ENCODE data around the gene TMEFF2.
A peak's percentile ranks its signal among the peaks of the same experiment; 100 is the strongest.

Gene TMEFF2

GRCh38 chr2:192016265-192016664 lies 178.5 kb downstream of the TMEFF2 start:
- peak; percentile 20 for DNase-seq (ENCODE audit: low spot score)

GRCh38 chr2:192013211-192013610 lies 181.5 kb downstream of the TMEFF2 start:
- no peak for DNase-seq (ENCODE audit: low spot score)

- no peak for DNase-seq (ENCODE audit: low spot score)
Observed at GRCh38 chr2:192011196-192011595, 183.5 kb downstream of the TMEFF2 start.

DNA sequence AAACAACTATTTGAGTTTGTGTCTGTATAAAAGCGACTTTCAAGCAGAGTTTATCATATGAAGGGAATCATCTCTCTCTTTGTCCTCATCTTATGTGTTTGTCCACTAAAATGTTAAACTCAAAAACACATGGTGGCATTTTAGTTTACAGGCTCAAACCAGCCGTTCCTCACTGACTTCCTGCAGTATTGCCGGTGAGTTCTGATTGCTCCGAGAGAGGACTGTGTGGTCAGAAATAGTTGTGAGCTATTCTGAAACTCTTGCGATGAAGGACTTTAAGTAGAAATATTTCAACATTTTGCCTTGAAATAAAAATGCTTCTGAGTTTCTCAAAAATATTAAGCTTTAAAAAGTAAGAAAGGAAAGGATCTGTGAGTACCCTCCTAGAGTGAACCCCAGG lies 184.7 kb downstream of the TMEFF2 start:
- no peak for DNase-seq (ENCODE audit: low spot score)

DNA sequence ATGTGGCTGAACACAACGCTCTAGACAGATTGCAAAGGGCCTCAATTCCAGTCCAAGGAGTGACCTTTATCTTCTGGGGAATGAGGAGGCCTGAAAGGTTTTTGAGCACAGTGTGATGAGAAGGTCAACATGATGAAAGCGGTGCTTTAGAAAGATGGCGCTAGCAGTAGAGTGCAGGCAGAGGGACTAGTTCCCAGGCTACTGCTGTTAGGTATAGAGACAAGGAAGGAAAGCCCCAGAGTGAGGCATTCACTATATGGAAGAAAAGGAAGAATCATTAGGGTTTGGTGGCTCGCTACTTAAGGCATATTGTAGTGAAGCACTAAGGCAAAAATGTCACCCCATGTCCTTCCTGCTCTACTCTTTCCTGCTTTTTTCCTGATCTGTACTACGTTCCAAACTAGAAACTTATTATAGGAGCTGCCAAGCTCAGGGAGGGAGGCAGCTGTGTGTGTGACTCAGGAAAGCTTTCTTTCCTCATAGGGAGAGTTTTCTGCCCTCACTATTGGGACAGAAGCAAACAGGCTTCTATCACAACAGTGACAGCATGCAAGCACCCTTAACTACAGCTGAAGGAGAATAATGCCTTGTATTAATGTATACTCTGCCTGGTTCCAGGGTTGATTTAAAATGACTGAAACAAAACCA lies 187.0 kb downstream of the TMEFF2 start:
- DNase-seq (ENCODE audit: low spot score), result peak; percentile 60

DNA sequence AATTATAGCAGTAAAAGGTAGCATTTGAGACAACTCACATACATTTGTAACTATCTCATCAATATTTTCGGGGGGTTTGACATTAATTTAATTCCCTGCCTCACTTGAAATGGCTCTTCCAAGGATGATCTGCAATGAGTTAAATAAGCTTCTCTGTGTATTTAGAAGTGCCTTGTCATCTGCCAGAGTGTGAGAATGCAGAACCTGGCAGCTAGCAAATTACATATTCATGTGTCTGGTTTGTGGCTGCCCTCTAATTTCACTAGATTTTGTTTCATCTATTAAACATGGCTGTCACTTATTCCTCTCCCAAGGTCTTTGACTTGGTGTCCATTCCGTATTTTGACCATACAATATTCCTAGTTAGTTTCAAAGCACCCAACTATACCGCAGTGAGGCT lies 189.5 kb downstream of the TMEFF2 start:
- DNase-seq (ENCODE audit: low spot score), result no peak

- DNase-seq (ENCODE audit: low spot score), result peak; percentile 16
Observed at GRCh38 chr2:192004188-192004963, 190.4 kb downstream of the TMEFF2 start.

DNA sequence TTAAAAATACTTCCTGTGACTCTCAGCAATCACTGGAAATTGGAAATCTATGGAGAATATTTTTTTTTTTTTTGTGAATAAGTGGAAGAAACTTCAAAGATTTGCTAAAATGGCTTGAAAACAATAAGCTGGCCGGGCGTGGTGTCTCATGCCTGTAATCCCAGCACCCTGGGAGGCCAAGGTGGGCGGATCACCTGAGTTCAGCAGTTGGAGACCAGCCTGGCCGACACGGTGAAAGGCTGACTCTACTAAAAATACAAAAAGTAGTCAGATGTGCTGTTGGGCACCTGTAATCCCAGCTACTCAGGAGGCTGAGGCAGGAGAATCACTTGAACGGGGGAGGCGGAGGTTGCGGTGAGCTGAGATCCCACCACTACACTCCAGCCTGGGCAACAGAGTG lies 192.3 kb downstream of the TMEFF2 start:
- DNase-seq (ENCODE audit: low spot score), result no peak

DNA sequence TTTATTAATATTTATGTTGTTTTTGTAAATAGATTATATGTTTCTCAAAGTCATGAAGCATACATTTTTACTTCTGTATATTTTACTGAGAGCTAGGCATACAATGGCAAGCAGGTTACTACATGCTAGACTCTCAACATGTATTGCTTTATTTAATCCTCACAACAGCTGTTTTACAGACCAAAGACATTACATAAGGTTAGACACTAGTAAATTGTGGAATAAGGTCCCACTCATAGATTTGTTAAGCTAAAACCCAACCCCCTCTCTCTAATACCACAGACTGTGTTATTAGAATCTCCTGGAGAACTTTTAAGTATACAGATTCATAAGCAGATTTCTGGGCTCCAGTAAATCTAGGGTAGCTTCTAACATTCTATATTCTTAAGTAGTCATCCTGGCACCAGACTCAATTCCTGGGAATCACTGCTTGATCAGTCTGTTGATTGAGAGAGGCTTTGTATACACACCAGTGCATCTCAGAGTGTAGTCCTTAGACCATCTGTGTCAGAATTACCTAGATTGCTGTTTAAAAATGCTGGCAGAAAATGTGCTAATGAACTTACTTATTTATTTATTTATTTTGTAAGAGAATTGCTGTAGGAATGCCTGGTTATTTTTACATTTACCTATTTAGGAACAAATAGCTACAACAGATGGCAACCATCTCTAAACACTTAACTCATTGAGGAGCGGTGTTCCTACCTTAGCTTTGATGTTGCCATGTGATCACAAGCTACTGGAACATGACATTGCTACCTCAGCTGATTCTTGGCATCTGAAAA lies 194.3 kb downstream of the TMEFF2 start:
- no peak for DNase-seq (ENCODE audit: low spot score)

DNA sequence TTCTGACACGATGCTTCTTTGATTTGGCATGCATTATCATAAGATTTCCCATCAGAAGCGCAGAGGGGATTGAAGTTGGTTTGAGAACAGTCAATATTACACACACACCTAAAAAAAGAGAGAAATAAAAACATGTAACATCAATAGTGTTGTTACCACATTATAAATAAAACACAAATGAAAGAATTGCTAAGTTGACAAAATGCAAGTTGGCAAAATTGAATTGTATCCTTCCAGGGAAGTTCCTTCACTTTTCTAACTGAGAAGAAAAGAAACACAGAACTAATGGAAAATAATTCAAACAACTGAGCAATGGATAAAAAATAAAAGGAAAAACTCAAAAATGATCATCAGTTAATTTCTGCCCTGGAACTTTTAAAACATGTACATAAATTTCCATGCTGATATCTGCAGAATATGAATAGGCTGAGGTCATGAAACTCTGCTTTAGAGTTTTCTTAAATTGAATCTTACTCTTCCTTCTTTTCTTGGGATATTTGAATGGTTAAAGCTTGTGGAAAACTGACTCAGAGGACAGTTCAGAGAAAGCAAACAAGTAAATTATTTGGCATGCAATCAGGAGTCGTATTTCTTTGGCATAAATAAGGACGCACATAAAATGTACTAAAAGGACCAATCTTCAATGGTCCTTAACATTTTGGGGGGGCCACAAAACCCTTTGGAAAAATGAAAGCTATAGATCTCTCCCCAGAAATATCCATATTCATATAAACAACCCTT lies 195.5 kb downstream of the TMEFF2 start:
- DNase-seq (ENCODE audit: low spot score), result no peak

- DNase-seq (ENCODE audit: low spot score), result no peak
Observed at GRCh38 chr2:191995285-191995684, 199.4 kb downstream of the TMEFF2 start.

- DNase-seq (ENCODE audit: low spot score), result no peak
Observed at GRCh38 chr2:191994749-191995148, 200.0 kb downstream of the TMEFF2 start.

DNA sequence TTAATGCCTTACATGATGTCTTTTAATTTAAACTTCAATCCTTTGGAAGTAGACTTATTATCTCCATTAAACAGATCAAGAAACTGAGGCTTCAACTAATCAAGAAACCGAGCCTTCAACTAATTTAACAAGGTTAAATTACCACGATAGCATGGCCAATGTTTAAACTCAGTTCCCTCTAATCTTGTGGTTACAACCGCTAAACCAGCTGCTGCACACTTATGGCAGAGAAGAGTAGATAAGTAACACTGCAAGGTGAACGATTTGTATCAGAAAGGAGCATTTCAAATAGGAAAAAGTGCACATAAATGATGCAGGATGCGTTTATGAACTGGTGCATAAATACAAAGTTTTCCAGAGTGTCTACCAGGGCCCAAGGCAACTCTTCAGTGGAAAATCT lies 203.3 kb downstream of the TMEFF2 start:
- DNase-seq (ENCODE audit: low spot score), result no peak

- no peak for DNase-seq (ENCODE audit: low spot score)
Observed at GRCh38 chr2:191985740-191986139, 209.0 kb downstream of the TMEFF2 start.

- DNase-seq (ENCODE audit: low spot score), result no peak
Observed at GRCh38 chr2:191983591-191983990, 211.1 kb downstream of the TMEFF2 start.

DNA sequence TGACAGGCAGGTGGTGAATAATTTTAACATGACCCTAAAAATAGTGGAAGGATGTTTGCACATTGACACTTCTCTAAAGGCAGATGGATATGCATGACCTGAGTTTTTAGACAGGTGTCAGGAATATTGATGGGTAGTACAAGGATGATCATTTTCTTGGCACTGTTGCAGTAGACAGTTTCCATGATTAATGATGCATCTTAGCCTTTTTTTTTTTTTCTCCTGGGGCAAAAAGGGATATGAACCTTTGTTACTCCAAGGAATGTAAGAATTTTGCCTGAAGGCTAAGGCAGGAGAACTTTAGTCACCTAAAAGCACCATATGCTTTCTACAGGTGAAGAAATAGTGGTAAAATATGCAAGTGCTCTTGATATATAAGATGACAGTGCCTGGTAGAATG lies 211.5 kb downstream of the TMEFF2 start:
- DNase-seq (ENCODE audit: low spot score), result no peak

DNA sequence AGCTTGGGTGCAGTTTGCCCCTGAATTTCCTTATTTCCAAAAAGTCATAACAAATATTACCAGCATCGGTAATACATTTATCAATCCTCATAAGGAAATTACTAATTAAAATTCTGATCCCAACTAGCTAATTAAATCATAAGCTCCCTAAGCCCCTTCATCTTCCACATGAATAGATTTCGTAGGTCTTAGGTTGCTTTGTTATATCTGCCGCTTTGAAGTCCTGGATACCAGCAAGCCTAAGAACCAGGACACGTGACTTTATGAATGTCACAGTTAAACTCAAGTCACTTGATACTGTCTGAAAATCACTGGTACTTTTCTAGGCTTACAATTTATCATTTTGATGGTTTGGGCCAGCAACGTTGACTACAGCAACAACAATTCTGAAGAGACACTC lies 213.0 kb downstream of the TMEFF2 start:
- DNase-seq (ENCODE audit: low spot score), result no peak

DNA sequence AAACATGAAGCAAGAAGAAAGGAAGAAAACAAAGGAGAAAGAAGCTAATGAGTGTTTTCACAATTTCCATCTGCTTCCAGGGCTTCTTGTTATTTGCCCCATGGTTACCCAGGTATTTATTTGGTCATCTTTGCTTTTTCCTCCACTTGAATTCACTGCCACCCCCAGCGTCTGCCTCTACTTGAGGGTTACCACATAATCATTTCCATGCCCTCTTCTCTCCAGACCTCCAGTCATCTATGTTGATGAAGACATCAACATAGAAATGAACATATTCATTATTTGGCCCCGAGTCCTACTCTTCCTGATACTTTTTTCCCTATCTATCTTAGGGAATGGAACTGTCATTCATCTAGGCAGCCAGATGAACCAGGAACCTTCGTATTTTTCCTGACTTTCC lies 214.2 kb downstream of the TMEFF2 start:
- no peak for DNase-seq (ENCODE audit: low spot score)

- no peak for DNase-seq (ENCODE audit: low spot score)
Observed at GRCh38 chr2:191979221-191979730, 215.5 kb downstream of the TMEFF2 start.

GRCh38 chr2:191977754-191978153 lies 217.0 kb downstream of the TMEFF2 start:
- no peak for DNase-seq (ENCODE audit: low spot score)

DNA sequence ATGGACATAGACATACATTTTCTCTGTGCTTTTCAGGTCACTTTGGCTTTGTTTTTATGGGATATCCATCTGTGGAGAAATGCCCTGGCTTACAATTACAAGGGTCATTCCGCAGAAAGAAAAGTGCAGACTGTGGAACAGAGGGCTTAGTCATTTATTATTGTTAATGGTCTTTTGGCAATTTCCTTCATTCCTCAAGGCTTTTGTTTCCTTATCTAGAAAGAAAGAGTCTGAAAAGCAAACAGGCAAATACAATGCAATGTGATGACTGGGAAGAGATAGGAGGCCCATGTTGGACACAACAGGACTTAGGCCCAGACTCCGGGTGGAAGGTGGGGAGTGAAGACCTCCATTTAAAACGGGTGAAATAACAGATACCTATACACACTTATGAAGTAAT lies 218.3 kb downstream of the TMEFF2 start:
- DNase-seq (ENCODE audit: low spot score), result peak; percentile 24

DNA sequence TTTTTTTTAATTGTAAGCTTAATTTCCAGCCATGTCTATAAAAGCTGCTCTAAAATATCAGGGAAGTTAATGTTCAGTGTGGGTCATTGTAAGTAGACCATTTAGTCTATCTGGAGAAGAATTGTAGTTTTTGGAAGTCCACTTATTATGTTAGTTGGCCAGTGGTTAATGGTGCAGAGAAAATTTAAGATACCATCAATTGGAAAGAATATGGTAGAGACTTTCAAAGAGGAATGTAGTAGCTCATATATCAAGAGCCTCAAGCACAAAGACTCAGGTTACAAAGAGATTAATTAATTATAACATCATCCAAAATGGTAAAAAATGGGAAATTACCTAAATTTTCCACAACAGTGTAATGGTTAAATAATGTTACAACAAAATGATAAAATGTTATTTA lies 220.1 kb downstream of the TMEFF2 start:
- DNase-seq (ENCODE audit: low spot score), result no peak
